Panc1 (cell line): ENCODE measurements around the gene RNASE1. TPM values are rescaled to one million over a fixed set of nuclear protein-coding genes. Genes with fewer than 3 reads are reported as not detected.
"Not testable (repeated sequence)": the region's sequence is repeated elsewhere in the genome, so short reads cannot be mapped to it uniquely, and the experiment has no call there.

Experiments used
- ATAC-seq: fragments of 200-7000 bp; cut with Tn5 transposase; 2 replicates; pipeline ENCODE4 v1.9.1; 2020; ENCODE audit warnings: mild to moderate bottlenecking, moderate library complexity
- BruUV-seq: library from RNA; stranded (reverse); fragments of 400-500 nt; replicated peaks from 2 replicates; lab custom pipeline; 2021; lab: Mats Ljungman, UMichigan
- CTCF ChIA-PET: fragments of 300-600 bp; sonication (Branson Sonifier 250); formaldehyde crosslinking; loops from one replicate; lab custom pipeline; 2022; ENCODE audit warnings: antibody characterized with exemption; lab: Charles Lee
- POLR2A ChIA-PET: fragments of 300-600 bp; sonication (Branson Sonifier 250); formaldehyde crosslinking; loops from one replicate; lab custom pipeline; 2022; ENCODE audit warnings: antibody characterized with exemption; lab: Charles Lee
- DNase-seq: peaks from one replicate; pipeline ENCODE4 v3.0.0-alpha.2; 2010; ENCODE audit warnings: low read depth, low spot score
- H3K27ac ChIP-seq: 2 replicates; pipeline ENCODE4 v1.5.1; 2011; ENCODE audit warnings: mild to moderate bottlenecking, low read length, inconsistent platforms
- H3K27me3 ChIP-seq: fragments of 200-500 bp; sonication (Bioruptor generic); 2 replicates; pipeline ENCODE4 v1.6.0; 2014; ENCODE audit warnings: low read length, inconsistent platforms; ENCODE audit not compliant: control insufficient read depth, insufficient read depth
- H3K36me3 ChIP-seq: fragments of 200-500 bp; sonication (Bioruptor generic); 2 replicates; pipeline ENCODE4 v1.5.1; 2014; ENCODE audit warnings: inconsistent platforms, mild to moderate bottlenecking, low read length, moderate library complexity; ENCODE audit not compliant: control insufficient read depth, insufficient read depth
- H3K4me1 ChIP-seq: 2 replicates; pipeline ENCODE4 v1.5.1; 2011; ENCODE audit warnings: inconsistent platforms, mild to moderate bottlenecking, low read length, moderate library complexity; ENCODE audit not compliant: control insufficient read depth, insufficient read depth
- H3K4me3 ChIP-seq, 2 experiments: 2 replicates each; pipeline ENCODE4 v1.5.1; 2011 to 2012; ENCODE audit warnings: low read depth in 2 of 2, low read length in 2 of 2, mild to moderate bottlenecking in 2 of 2, inconsistent platforms in 1 of 2, moderate library complexity in 1 of 2
- H3K9me3 ChIP-seq: fragments of 200-500 bp; sonication (Bioruptor generic); 2 replicates; pipeline ENCODE4 v1.5.1; 2014; ENCODE audit warnings: low read depth, mild to moderate bottlenecking, inconsistent platforms, low read length, moderate library complexity; ENCODE audit not compliant: control insufficient read depth, insufficient read depth
- POLR2AphosphoS5 ChIP-seq: IDR thresholded peaks from 2 replicates; pipeline ENCODE4 v1.6.1; 2012; ENCODE audit warnings: mild to moderate bottlenecking, low read depth, low read length, moderate library complexity
- SIN3A ChIP-seq: IDR thresholded peaks from 2 replicates; pipeline ENCODE4 v1.6.1; 2012; ENCODE audit warnings: low read depth, mild to moderate bottlenecking, low read length, moderate library complexity, borderline replicate concordance; ENCODE audit not compliant: insufficient read depth
- TCF7L2 ChIP-seq: IDR thresholded peaks from 2 replicates; pipeline ENCODE4 v1.6.1; 2011; ENCODE audit warnings: mild to moderate bottlenecking, low read depth, low read length, inconsistent platforms
- in situ Hi-C: cut with HindIII; loops from 2 replicates; pipeline ENCODE4 v1.10.0; 2016; ENCODE audit warnings: low sequenced_read_pairs, low pct_unique_long_range_greater_than_20kb
- intact Hi-C: fragments of 100-400 bp; cut with micrococcal nuclease; formaldehyde crosslinking; loops from one replicate; pipeline ENCODE4 v1.10.0; 2022; ENCODE audit not compliant: unreplicated experiment
- total RNA-seq: library from RNA; stranded (reverse); gene quantifications from one replicate; pipeline ENCODE4 v1.2.1, GENCODE V29; 2021; ENCODE audit not compliant: unreplicated experiment
- TF ChIP-seq, protein P1 (sequence below), 2 experiments: IDR thresholded peaks; 2 replicates each; pipeline ENCODE4 v1.6.1; 2011 to 2012; ENCODE audit warnings: low read depth in 2 of 2, control low read depth in 1 of 2, low read length in 1 of 2, mild to moderate bottlenecking in 1 of 2, moderate library complexity in 1 of 2; ENCODE audit not compliant: insufficient read depth in 1 of 2
- TF ChIP-seq, protein P2 (sequence below): fragments of 450-650 bp; IDR thresholded peaks from 2 replicates; pipeline ENCODE4 v1.5.1; 2017; ENCODE audit warnings: mild to moderate bottlenecking

Gene RNASE1
- total RNA-seq, 1 experiment from 2014 or later = 0.69 TPM

DNA sequence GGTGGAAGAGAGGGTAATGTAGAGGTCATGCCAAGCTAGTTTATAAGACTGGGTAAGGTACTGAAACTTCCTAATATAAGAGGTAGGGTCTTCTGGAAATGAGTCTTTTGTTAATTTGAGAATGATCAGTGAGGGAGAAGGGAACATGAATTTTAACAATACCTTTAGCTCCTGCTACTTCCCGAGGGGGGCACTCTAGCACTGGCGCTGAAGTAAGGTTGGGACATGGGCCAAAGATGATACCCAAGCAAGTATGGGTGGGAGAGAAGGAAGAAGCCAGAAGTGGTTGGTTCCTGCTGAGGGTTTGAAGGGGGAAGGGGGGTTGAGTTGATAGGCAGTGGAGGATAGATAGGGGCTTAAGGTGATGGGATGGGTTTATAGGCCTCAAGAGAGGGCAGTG lies 32.3 kb upstream of the RNASE1 start:
- ATAC-seq = no peak
- DNase-seq = no peak
- no peaks in the 10 kb centered on the region for H3K36me3 ChIP-seq
- ChIA-PET CTCF (no interaction called here), POLR2A (no interaction called here)
- H3K27ac ChIP-seq = no peak overlapping the region
- TF ChIP-seq TCF7L2 = no peak
- TF ChIP-seq, protein P1, sequence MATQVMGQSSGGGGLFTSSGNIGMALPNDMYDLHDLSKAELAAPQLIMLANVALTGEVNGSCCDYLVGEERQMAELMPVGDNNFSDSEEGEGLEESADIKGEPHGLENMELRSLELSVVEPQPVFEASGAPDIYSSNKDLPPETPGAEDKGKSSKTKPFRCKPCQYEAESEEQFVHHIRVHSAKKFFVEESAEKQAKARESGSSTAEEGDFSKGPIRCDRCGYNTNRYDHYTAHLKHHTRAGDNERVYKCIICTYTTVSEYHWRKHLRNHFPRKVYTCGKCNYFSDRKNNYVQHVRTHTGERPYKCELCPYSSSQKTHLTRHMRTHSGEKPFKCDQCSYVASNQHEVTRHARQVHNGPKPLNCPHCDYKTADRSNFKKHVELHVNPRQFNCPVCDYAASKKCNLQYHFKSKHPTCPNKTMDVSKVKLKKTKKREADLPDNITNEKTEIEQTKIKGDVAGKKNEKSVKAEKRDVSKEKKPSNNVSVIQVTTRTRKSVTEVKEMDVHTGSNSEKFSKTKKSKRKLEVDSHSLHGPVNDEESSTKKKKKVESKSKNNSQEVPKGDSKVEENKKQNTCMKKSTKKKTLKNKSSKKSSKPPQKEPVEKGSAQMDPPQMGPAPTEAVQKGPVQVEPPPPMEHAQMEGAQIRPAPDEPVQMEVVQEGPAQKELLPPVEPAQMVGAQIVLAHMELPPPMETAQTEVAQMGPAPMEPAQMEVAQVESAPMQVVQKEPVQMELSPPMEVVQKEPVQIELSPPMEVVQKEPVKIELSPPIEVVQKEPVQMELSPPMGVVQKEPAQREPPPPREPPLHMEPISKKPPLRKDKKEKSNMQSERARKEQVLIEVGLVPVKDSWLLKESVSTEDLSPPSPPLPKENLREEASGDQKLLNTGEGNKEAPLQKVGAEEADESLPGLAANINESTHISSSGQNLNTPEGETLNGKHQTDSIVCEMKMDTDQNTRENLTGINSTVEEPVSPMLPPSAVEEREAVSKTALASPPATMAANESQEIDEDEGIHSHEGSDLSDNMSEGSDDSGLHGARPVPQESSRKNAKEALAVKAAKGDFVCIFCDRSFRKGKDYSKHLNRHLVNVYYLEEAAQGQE (IDR thresholded peaks at IDR 0.05; ENCODE audit: insufficient read depth in 1 of 2, low read depth in 2 of 2, low read length in 1 of 2) = no peak
- no peak for TF ChIP-seq SIN3A
- no peak for TF ChIP-seq POLR2AphosphoS5
- TF ChIP-seq, protein P2, sequence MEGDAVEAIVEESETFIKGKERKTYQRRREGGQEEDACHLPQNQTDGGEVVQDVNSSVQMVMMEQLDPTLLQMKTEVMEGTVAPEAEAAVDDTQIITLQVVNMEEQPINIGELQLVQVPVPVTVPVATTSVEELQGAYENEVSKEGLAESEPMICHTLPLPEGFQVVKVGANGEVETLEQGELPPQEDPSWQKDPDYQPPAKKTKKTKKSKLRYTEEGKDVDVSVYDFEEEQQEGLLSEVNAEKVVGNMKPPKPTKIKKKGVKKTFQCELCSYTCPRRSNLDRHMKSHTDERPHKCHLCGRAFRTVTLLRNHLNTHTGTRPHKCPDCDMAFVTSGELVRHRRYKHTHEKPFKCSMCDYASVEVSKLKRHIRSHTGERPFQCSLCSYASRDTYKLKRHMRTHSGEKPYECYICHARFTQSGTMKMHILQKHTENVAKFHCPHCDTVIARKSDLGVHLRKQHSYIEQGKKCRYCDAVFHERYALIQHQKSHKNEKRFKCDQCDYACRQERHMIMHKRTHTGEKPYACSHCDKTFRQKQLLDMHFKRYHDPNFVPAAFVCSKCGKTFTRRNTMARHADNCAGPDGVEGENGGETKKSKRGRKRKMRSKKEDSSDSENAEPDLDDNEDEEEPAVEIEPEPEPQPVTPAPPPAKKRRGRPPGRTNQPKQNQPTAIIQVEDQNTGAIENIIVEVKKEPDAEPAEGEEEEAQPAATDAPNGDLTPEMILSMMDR = no peak
- H3K27me3 ChIP-seq = no peaks in the 10 kb centered on the region
- no peak overlapping the region for H3K4me3 ChIP-seq
- H3K4me1 ChIP-seq = no peaks in the 10 kb centered on the region
- in situ Hi-C loops = no loop called here
- no TSS peak for BruUV-seq
- H3K9me3 ChIP-seq = no peaks in the 10 kb centered on the region
- intact Hi-C loops = no loop called here

DNA sequence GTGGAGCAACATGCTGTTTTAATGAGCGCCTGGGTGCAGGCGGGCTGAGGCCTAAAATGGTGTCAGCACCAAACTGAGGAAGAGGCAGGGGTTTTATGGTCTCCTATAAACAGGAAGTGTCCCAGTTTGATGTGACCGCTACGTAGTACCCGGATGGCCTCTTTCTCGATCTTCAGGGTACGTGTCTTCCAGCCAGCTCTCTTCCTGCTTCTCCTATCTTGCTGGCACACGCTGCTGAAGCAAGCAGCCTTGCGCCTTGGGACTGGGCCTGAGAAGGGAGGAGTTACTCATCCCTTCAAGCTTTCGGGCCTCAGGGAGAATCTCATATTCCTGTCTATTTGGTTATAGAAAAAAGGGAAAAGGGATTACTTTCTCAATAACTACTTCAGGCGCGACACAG lies 28.2 kb upstream of the RNASE1 start:
- in situ Hi-C loops = no loop called here
- BruUV-seq = no TSS peak
- POLR2A ChIA-PET = no interaction called here
- ATAC-seq = no peak
- CTCF ChIA-PET = no interaction called here
- intact Hi-C loops = no loop called here
- no peaks in the 10 kb centered on the region for H3K9me3 ChIP-seq
- H3K27ac ChIP-seq = no peak overlapping the region
- no peaks in the 10 kb centered on the region for H3K27me3 ChIP-seq
- H3K4me3 ChIP-seq = no peak overlapping the region
- TF ChIP-seq TCF7L2 (no peak), SIN3A (no peak), POLR2AphosphoS5 (no peak)
- TF ChIP-seq, protein P2 = no peak
- TF ChIP-seq, protein P1 (IDR thresholded peaks at IDR 0.05; ENCODE audit: insufficient read depth in 1 of 2, low read depth in 2 of 2, low read length in 1 of 2) = no peak
- no peaks in the 10 kb centered on the region for H3K4me1 ChIP-seq
- DNase-seq = no peak
- H3K36me3 ChIP-seq = no peaks in the 10 kb centered on the region

DNA sequence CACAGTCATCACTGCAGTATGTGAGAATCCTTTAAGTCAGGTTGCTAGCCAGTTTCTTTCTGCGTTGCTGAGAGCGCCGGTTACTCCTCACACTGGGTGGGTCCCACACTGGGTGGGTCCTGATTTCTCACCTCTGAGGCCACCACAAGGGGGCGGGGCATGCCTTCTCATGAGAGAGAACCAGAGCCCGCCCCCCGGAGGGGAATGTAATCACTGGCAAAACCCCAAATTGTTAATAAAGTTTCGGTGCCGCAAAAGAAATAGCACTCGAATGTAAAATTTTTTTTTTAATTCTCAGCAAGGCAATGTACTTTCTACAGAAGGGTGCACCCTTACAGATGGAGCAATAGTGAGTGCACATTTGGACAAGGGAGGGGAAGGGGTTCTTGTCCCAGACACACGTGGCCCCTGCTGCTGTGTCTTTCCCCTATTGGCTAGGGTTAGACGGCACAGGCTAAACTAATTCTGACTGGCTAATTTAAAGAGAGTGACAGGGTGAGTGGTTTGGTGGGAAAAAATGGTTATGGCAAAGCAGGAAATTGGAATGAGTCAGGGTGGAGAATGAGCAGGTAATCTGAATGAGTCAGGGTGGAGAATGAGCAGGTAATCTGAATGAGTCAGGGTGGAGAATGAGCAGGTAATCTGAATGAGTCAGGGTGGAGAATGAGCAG lies 25.5 kb upstream of the RNASE1 start:
- H3K4me1 ChIP-seq, DNase-seq, H3K9me3 ChIP-seq, POLR2A ChIA-PET, in situ Hi-C loops, intact Hi-C loops, H3K27ac ChIP-seq, ATAC-seq, CTCF ChIA-PET, BruUV-seq, H3K4me3 ChIP-seq, H3K27me3 ChIP-seq, H3K36me3 ChIP-seq: not testable (repeated sequence)
